ENCODE data around the gene ZNF182.
"Not testable (repeated sequence)": the region's sequence is repeated elsewhere in the genome, so short reads cannot be mapped to it uniquely, and the experiment has no call there.

The ZNF182 gene

DNA sequence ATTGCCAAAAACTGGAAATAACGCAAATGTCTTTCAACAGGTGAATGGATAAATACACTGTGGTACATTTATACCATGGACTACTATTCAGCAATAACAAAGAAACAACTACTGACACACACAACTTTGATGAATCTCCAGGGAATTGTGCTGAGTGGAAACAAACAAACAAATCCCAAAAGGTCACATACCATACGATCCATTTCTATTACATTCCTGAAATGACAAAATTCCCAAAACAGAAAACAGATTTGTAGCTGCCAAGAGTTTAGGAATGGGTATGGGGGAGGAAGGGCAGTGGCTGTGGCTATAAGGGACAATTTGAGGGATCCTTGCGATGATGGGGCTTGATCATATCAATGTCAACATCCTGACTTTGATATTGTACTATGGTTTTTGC is 2.5 kb downstream of the ZNF182 start:
- Histone ChIP-seq H3K27ac (ENCODE audit: low read depth, low read length) (no peak overlapping the region), H3K4me3 (ENCODE audit: low read depth, low read length) (no peak overlapping the region), H3K9ac (ENCODE audit: low read length) (no peak overlapping the region), H3K9me3 (ENCODE audit: control insufficient read depth, insufficient read depth, low read depth, low read length) (peaks cover 14% of the 10 kb centered on the region; the same call in 1 of the 2 replicates), H3K27me3 (ENCODE audit: control insufficient read depth, insufficient read depth, low read length) (no peaks in the 10 kb centered on the region), H3K4me1 (ENCODE audit: control insufficient read depth, insufficient read depth, low read length) (no peaks in the 10 kb centered on the region), H3K36me3 (ENCODE audit: control insufficient read depth, insufficient read depth, low read length) (peaks cover 7% of the 10 kb centered on the region; the same call in 1 of the 2 replicates)

DNA sequence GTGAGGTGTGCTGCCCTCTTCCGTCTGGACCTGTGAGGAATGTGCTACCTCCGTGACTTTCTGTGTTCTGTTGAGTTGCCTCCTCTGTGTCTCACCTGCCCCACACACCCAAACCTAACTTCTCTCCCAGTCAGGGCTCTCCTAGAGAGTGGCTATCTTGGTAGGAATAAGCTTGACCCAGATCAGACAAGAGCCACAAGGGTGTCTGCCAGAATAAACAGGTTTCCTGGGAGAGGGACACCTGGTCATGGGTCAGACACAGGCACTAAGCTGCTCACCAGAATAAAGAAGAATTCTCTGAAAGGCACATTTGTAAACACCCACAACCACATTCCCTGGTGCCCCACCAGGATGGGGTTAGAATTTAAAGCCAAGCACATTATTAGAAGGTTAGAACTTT is 11.1 kb downstream of the ZNF182 start:
- H3K27ac ChIP-seq (ENCODE audit: low read depth, low read length) = no peak overlapping the region
- no peak overlapping the region for H3K9ac ChIP-seq (ENCODE audit: low read length)
- H3K36me3 ChIP-seq (ENCODE audit: control insufficient read depth, insufficient read depth, low read length) = peaks cover 21% of the 10 kb centered on the region
- H3K27me3 ChIP-seq (ENCODE audit: control insufficient read depth, insufficient read depth, low read length) = no peaks in the 10 kb centered on the region
- peaks cover 44% of the 10 kb centered on the region for H3K9me3 ChIP-seq (ENCODE audit: control insufficient read depth, insufficient read depth, low read depth, low read length)
- no peak overlapping the region for H3K4me3 ChIP-seq (ENCODE audit: low read depth, low read length)
- no peaks in the 10 kb centered on the region for H3K4me1 ChIP-seq (ENCODE audit: control insufficient read depth, insufficient read depth, low read length)

DNA sequence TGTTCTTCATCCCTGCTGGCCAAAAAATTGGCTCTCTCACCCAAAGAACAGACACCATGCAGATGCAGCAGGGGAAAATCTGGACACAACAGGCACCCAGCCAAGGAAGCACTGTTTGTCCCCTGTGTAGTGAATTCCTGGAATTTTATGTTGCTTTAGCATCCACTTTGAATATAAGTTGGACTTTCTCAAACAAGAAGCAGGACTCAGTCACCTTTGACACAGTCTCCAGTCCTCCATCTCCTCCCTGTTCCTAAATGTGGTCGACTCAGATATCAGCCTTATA is 11.8 kb downstream of the ZNF182 start:
- Histone ChIP-seq H3K9me3 (ENCODE audit: control insufficient read depth, insufficient read depth, low read depth, low read length) (peaks cover 48% of the 10 kb centered on the region), H3K27ac (ENCODE audit: low read depth, low read length) (no peak overlapping the region)

DNA sequence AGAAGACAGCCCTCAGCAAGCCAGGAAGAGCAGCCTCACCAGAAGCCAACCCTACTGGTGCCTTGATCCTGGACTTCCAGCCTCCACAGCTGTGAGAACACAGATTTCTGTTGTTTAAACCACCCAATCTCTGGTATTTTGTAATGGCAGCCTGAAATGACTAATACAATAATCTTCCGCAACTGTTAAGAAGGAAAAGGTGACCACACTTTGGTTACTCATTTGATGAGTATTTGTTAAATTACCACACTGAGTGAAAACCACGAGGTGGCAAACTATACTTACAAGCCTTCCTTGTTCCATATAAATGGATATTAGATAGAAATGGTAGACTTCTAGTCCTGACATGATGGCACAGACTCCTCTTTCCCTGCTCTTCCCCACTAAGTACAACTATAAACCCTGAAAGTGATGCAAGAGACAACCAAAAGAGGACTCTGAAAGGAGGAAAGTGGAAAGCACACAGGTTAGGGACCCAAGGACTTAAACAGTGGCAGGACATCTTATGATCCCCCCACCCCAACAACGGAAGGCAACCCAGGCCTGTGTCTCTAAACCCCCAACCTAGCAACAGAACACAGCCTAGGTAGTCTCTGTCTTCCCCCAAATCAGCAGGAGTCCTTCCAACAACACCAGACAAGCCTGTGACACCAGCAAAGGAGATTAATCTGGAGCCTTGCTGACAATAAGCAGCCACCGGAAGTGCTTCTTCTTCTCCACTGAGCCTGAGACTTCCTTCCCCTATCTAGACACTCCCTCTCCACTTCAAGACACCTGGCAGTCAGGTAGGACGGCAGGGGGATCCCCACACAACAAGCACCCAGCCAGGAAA is 12.3 kb downstream of the ZNF182 start:
- Histone ChIP-seq H3K4me3 (ENCODE audit: low read depth, low read length) (no peak overlapping the region), H3K4me1 (ENCODE audit: control insufficient read depth, insufficient read depth, low read length) (no peaks in the 10 kb centered on the region), H3K27ac (ENCODE audit: low read depth, low read length) (no peak overlapping the region), H3K9ac (ENCODE audit: low read length) (no peak overlapping the region), H3K9me3 (ENCODE audit: control insufficient read depth, insufficient read depth, low read depth, low read length) (peaks cover 48% of the 10 kb centered on the region), H3K27me3 (ENCODE audit: control insufficient read depth, insufficient read depth, low read length) (no peaks in the 10 kb centered on the region), H3K36me3 (ENCODE audit: control insufficient read depth, insufficient read depth, low read length) (peaks cover 27% of the 10 kb centered on the region)

More for the DNA sequence above, 11.8 kb downstream of the ZNF182 start:
- no peak overlapping the region for H3K4me3 ChIP-seq (ENCODE audit: low read depth, low read length)
- no peak overlapping the region for H3K9ac ChIP-seq (ENCODE audit: low read length)
- H3K4me1 ChIP-seq (ENCODE audit: control insufficient read depth, insufficient read depth, low read length) = no peaks in the 10 kb centered on the region
- no peaks in the 10 kb centered on the region for H3K27me3 ChIP-seq (ENCODE audit: control insufficient read depth, insufficient read depth, low read length)
- H3K36me3 ChIP-seq (ENCODE audit: control insufficient read depth, insufficient read depth, low read length) = peaks cover 27% of the 10 kb centered on the region

DNA sequence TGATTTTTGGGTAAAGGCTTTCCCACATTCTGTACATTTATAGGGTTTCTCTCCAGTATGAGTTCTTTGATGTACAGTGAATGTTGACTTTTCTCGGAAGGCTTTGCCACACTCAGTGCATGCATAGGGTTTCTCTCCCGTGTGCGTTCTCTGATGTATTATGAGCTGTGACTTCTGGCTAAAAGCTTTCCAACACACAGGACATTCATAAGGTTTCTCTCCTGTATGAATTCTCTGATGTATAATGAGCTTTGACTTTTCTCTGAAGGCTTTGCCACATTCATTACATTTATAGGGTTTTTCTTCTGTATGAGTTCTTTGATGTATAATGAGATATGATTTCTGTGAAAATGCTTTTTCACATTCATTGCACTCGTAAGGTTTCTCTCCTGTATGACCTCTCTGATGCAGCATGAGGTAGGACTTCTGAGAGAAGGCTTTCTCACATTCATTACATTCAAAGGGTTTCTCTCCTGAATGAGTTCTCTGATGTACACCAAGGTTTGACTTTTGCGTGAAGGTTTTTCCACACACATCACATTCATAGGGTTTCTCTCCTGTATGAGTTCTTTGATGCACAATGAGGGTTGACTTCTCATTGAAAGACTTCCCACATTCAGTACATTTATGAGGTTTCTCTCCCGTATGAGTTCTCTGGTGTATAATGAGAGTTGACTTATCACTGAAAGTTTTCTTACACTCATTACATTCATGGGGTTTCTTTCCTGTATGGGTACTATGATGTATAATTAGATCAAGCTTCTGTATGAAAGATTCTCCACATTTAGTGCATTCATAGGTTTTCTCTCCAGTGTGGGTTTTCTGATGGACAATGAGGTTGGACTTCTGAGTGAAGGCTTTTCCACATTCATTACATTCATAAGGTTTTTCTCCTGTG is 27.3 kb downstream of the ZNF182 start:
- H3K4me1 ChIP-seq (ENCODE audit: control insufficient read depth, insufficient read depth, low read length) = no peaks in the 10 kb centered on the region
- H3K27ac ChIP-seq (ENCODE audit: low read depth, low read length) = no peak overlapping the region
- H3K9me3 ChIP-seq (ENCODE audit: control insufficient read depth, insufficient read depth, low read depth, low read length) = peaks cover 94% of the 10 kb centered on the region
- H3K36me3 ChIP-seq (ENCODE audit: control insufficient read depth, insufficient read depth, low read length) = peaks cover 54% of the 10 kb centered on the region
- no peak overlapping the region for H3K4me3 ChIP-seq (ENCODE audit: low read depth, low read length)
- no peaks in the 10 kb centered on the region for H3K27me3 ChIP-seq (ENCODE audit: control insufficient read depth, insufficient read depth, low read length)
- H3K9ac ChIP-seq (ENCODE audit: low read length) = no peak overlapping the region

DNA sequence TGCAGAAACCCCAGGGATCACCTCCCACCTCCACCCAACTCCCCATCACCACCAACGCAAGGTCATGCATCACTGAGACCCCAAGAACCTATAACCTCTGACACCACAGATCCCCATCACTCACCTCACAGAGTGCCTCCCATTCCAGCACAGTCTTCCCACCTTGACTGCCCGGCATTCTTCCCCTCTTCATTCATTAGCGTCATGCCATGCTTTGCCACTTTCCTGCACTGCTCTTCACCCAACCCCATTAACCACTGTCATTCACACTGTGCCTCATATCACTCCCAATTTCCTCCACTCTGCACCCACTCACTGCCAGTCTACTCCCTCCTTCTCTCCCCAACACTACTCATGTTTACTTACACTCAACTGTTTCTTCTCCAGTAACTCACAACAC is 30.6 kb downstream of the ZNF182 start:
- H3K27ac ChIP-seq (ENCODE audit: low read depth, low read length) = no peak overlapping the region
- H3K4me1 ChIP-seq (ENCODE audit: control insufficient read depth, insufficient read depth, low read length) = no peaks in the 10 kb centered on the region
- no peak overlapping the region for H3K4me3 ChIP-seq (ENCODE audit: low read depth, low read length)
- H3K36me3 ChIP-seq (ENCODE audit: control insufficient read depth, insufficient read depth, low read length) = peaks cover 24% of the 10 kb centered on the region
- H3K27me3 ChIP-seq (ENCODE audit: control insufficient read depth, insufficient read depth, low read length) = no peaks in the 10 kb centered on the region
- H3K9me3 ChIP-seq (ENCODE audit: control insufficient read depth, insufficient read depth, low read depth, low read length) = peaks cover 95% of the 10 kb centered on the region
- H3K9ac ChIP-seq (ENCODE audit: low read length) = no peak overlapping the region

DNA sequence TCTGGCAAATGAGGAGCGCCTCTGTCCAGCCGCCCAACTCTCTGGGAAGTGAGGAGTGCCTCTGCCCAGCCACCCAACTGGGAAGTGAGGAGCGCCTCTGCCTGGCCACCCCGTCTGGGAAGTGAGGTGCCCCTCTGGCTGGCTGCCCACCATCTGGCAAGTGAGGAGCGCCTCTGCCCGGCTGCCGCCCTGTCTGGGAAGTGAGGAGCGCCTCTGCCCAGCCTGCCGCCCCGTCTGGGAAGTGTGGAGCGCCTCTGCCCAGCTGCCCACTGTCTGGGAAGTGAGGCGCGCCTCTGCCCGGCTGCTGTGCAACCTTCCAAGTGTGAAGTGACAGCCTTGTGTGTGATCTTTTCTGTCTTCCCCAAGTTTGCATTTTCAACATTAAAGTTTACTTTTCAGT is 38.3 kb downstream of the ZNF182 start:
- peaks cover 80% of the 10 kb centered on the region for H3K9me3 ChIP-seq (ENCODE audit: control insufficient read depth, insufficient read depth, low read depth, low read length)
- H3K4me3 ChIP-seq (ENCODE audit: low read depth, low read length); H3K27ac ChIP-seq (ENCODE audit: low read depth, low read length); H3K36me3 ChIP-seq (ENCODE audit: control insufficient read depth, insufficient read depth, low read length); H3K4me1 ChIP-seq (ENCODE audit: control insufficient read depth, insufficient read depth, low read length); H3K27me3 ChIP-seq (ENCODE audit: control insufficient read depth, insufficient read depth, low read length); H3K9ac ChIP-seq (ENCODE audit: low read length): not testable (repeated sequence)

DNA sequence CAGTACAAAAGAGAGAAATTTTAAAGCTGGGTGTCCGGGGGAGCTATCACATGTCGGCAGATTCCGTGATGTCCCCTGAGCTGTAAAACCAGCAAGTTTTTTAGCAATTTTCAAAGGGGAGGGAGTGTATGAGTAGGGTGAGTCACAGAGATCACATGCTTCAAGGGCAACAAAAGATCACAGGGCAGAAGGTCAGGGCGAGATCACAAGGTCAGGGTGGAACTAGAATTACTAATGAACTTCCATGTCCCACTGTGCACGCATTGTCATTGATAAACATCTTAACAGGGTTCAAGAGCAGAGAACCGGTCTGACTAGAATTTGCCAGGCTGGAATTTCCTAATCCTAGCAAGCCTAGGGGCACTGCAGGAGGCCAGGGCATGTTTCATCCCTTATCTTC is 42.0 kb downstream of the ZNF182 start:
- not testable (repeated sequence) for H3K4me3 ChIP-seq (ENCODE audit: low read depth, low read length); H3K27me3 ChIP-seq (ENCODE audit: control insufficient read depth, insufficient read depth, low read length); H3K27ac ChIP-seq (ENCODE audit: low read depth, low read length); H3K36me3 ChIP-seq (ENCODE audit: control insufficient read depth, insufficient read depth, low read length); H3K9ac ChIP-seq (ENCODE audit: low read length); H3K4me1 ChIP-seq (ENCODE audit: control insufficient read depth, insufficient read depth, low read length)
- peaks cover 63% of the 10 kb centered on the region for H3K9me3 ChIP-seq (ENCODE audit: control insufficient read depth, insufficient read depth, low read depth, low read length)

DNA sequence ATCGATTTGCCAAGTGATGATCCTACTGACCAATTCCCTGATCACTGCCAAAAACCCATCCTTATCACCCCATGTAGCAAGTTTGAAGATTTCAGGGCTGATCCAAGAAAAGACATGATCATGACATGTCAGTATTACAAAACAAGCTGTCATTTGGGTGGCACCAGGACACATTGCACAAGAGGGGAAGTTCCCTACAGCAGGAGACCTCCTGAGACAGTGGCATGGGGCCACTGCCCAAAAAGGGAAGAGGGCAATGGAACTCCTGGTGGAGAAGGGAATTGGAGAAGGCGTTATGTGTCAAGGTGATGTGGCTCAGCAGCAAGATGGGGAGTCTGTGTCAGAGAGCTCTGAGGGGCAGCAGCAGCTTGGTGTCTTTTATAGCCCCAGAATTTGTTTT is 43.4 kb downstream of the ZNF182 start:
- Histone ChIP-seq H3K4me1 (ENCODE audit: control insufficient read depth, insufficient read depth, low read length) (no peaks in the 10 kb centered on the region), H3K27ac (ENCODE audit: low read depth, low read length) (no peak overlapping the region), H3K9me3 (ENCODE audit: control insufficient read depth, insufficient read depth, low read depth, low read length) (peaks cover 60% of the 10 kb centered on the region), H3K4me3 (ENCODE audit: low read depth, low read length) (no peak overlapping the region), H3K36me3 (ENCODE audit: control insufficient read depth, insufficient read depth, low read length) (no peaks in the 10 kb centered on the region), H3K27me3 (ENCODE audit: control insufficient read depth, insufficient read depth, low read length) (no peaks in the 10 kb centered on the region), H3K9ac (ENCODE audit: low read length) (no peak overlapping the region)

DNA sequence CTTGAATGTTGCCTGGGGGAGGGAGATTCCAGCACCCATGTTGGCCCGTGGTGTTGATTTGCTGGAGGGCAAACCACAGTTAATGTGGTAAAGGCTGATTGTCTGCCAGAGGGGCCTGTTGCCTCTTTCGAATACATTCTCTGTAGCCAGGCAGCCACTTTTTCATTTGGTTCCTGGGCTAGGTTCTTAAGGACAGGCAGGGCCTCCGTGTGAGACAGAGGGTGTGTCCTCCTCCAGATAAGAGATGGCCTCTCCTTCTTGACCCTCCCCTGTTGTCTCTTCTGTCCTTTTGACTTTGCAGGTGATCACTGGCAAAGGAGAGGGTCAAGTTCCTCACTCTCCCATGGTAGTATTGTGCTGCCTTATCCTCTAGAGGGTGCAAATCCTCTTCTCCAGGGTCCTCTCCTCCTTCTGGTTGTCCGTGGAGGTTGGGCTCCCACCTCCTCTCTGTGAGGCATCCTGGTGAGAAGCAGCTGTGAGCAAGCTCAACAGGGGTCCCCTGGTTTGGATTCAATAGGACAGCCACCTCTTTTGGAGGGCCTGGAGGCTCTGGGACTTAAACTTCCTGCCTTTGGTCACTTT is 44.9 kb downstream of the ZNF182 start:
- H3K27ac ChIP-seq (ENCODE audit: low read depth, low read length) = no peak overlapping the region
- no peaks in the 10 kb centered on the region for H3K36me3 ChIP-seq (ENCODE audit: control insufficient read depth, insufficient read depth, low read length)
- H3K9me3 ChIP-seq (ENCODE audit: control insufficient read depth, insufficient read depth, low read depth, low read length) = peaks cover 48% of the 10 kb centered on the region

DNA sequence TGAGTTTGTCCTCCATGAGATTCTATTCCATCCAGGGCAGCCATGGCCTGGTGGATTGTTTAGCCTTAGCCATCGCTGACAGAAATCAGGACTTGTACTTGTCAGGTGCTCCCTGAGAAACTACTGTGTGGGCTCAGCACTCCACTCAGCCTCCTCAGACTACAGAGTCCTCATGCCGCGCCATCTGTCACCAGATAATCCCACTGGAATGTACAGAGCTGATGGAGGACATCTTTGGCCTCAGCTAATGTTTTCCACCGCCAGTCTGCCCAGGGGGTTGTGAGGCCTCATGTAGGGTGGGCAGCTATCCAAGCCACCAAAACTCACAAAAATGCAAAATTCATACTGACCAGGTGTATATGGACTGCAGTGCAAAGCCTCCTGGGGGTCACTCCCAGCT is 45.6 kb downstream of the ZNF182 start:
- not testable (repeated sequence) for H3K4me1 ChIP-seq (ENCODE audit: control insufficient read depth, insufficient read depth, low read length); H3K36me3 ChIP-seq (ENCODE audit: control insufficient read depth, insufficient read depth, low read length); H3K27ac ChIP-seq (ENCODE audit: low read depth, low read length); H3K4me3 ChIP-seq (ENCODE audit: low read depth, low read length); H3K27me3 ChIP-seq (ENCODE audit: control insufficient read depth, insufficient read depth, low read length); H3K9ac ChIP-seq (ENCODE audit: low read length)
- H3K9me3 ChIP-seq (ENCODE audit: control insufficient read depth, insufficient read depth, low read depth, low read length) = peaks cover 44% of the 10 kb centered on the region

More for the DNA sequence above, 44.9 kb downstream of the ZNF182 start:
- no peaks in the 10 kb centered on the region for H3K27me3 ChIP-seq (ENCODE audit: control insufficient read depth, insufficient read depth, low read length)
- H3K4me1 ChIP-seq (ENCODE audit: control insufficient read depth, insufficient read depth, low read length) = no peaks in the 10 kb centered on the region
- no peak overlapping the region for H3K4me3 ChIP-seq (ENCODE audit: low read depth, low read length)
- H3K9ac ChIP-seq (ENCODE audit: low read length) = no peak overlapping the region
